H1 (cell line): ENCODE measurements around the gene GTF2F2. TPM values are rescaled to one million over a fixed set of nuclear protein-coding genes. Genes with fewer than 3 reads are reported as not detected.

Source experiments
- ATF2 ChIP-seq: IDR thresholded peaks from 2 replicates; pipeline ENCODE4 v1.6.1; 2012; ENCODE audit warnings: low read length, inconsistent platforms
- ATF3 ChIP-seq: IDR thresholded peaks from 2 replicates; pipeline ENCODE4 v1.6.1; 2011; ENCODE audit warnings: low read depth, mild to moderate bottlenecking, low read length; ENCODE audit not compliant: insufficient read depth
- CEBPB ChIP-seq: IDR thresholded peaks from 2 replicates; pipeline ENCODE4 v1.6.1; 2012; ENCODE audit warnings: low read depth, low read length
- CHD7 ChIP-seq: fragments of 300-600 bp; sonication (generic); IDR thresholded peaks from 2 replicates; pipeline ENCODE4 v1.7.1; 2012; ENCODE audit warnings: low read length, moderate library complexity, mild to moderate bottlenecking, inconsistent platforms; ENCODE audit not compliant: insufficient replicate concordance
- MAX ChIP-seq: IDR thresholded peaks from 2 replicates; pipeline ENCODE4 v1.6.1; 2012; ENCODE audit warnings: inconsistent platforms
- NANOG ChIP-seq: IDR thresholded peaks from 2 replicates; pipeline ENCODE4 v1.6.1; 2011; ENCODE audit warnings: low read length, low read depth, mild to moderate bottlenecking, inconsistent platforms; ENCODE audit not compliant: insufficient read depth, poor library complexity, severe bottlenecking
- RBBP5 ChIP-seq: IDR thresholded peaks from 2 replicates; pipeline ENCODE4 v1.7.1; 2012; ENCODE audit warnings: low read depth, mild to moderate bottlenecking, inconsistent platforms, low read length, moderate library complexity, borderline replicate concordance
- SIX5 ChIP-seq: IDR thresholded peaks from 2 replicates; pipeline ENCODE4 v1.6.1; 2011; ENCODE audit warnings: mild to moderate bottlenecking, low read depth, low read length
- polyA plus RNA-seq, 7 experiments: library from polyadenylated mRNA; depleted of rRNA in 3 of 7; stranded (reverse) in 5 of 7; unstranded in 2 of 7; fragments of >200 nt in 5 of 7; fragments of 200-250 nt in 2 of 7; gene quantifications; 1 replicate in 5 of 7; 2 replicates in 1 of 7; 4 replicates in 1 of 7; pipeline versions ENCODE4 v1.2.1 to v1.2.3, GENCODE V29; 2011 to 2013; ENCODE audit warnings: missing spikeins in 2 of 7, mixed read lengths in 2 of 7
- total RNA-seq: library from RNA; stranded (reverse); fragmentation: NEBNext Ultra II Directional; extraction: Animal tissue kit (Norgen Biotek cat#: 25700); gene quantifications from 2 replicates; pipeline ENCODE4 v1.2.1, GENCODE V29; 2021

The GTF2F2 gene
- total and polyA plus RNA-seq, 2 of the 8 experiments (the other 6 are each of a cell fraction or from before 2014, with no cell fraction given): 10.8 to 31.1 TPM

- TF ChIP-seq CHD7 (no peak), ATF2 (no peak), ATF3 (no peak), SIX5 (no peak), RBBP5 (no peak), MAX (no peak), NANOG (no peak), CEBPB (no peak)
Measured at GRCh38 chr13:45303866-45304265, 183.6 kb downstream of the GTF2F2 start (continued).
